Fibroblast of peridontal ligament (primary cell): ENCODE results near the gene ASTL.
"Not testable (repeated sequence)": the region's sequence is repeated elsewhere in the genome, so short reads cannot be mapped to it uniquely, and the experiment has no call there.

Source experiments
- DNase-seq: peaks from one replicate; pipeline ENCODE4 v3.0.0-alpha.2; 2010; ENCODE audit errors: extremely low read depth

The ASTL gene

GRCh38 chr2:96099861-96100798 is 38.2 kb downstream of the ASTL start:
- DNase-seq, result no peak

DNA sequence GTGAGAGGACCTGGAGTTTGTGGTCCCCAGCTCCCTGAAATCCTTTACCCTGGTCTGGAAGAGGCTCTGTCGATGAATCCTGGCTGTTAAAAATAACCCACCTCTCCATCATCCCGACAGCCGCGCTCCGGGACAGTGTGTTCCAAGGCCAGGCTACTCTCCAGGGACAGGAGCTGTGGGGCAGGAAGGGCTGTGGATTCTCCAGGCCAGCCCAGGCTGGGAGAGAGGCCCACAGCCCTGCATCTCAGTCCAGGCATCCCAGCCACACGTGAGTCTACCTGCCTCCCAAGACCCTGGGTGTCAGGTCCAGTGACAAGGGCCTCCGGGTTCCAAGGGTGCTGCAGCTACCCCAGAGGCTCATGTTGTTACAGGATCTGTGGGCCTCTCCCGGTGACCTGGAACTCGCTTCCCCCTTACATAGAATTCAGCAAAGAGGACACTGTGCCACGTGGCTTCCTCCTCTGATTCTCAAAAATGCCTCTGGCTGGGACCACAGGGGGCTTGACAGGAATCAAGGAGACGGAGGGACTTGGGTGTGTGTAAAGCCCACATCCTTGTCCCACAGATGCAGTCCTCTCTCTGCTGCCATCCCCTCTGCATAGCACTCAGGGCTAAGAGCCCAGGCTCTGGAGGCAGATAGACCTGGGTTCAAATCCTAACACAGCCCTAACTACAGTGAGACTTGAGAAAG is 39.3 kb downstream of the ASTL start:
- DNase-seq, result no peak

- DNase-seq, result no peak
These were observed 40.1 kb downstream of the ASTL start for GRCh38 chr2:96097951-96098823.

DNA sequence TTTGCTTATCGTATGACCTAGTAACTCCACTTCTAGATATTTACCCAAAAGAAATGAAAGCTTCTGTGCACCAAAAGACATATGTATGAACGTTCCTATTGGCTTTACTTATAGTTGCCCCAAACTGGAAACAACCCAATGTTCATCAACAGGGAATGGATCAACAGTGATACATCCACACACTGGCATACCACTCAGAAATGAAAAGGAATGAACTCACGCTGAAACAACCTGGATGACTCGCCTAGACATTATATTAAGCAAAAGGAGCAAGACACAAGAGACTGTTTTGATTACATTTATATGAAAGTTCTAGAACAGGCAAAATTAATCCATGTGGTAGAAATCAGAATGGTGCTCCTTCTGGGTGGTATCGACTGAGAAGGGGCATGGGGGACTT is 40.9 kb downstream of the ASTL start:
- no peak for DNase-seq

DNA sequence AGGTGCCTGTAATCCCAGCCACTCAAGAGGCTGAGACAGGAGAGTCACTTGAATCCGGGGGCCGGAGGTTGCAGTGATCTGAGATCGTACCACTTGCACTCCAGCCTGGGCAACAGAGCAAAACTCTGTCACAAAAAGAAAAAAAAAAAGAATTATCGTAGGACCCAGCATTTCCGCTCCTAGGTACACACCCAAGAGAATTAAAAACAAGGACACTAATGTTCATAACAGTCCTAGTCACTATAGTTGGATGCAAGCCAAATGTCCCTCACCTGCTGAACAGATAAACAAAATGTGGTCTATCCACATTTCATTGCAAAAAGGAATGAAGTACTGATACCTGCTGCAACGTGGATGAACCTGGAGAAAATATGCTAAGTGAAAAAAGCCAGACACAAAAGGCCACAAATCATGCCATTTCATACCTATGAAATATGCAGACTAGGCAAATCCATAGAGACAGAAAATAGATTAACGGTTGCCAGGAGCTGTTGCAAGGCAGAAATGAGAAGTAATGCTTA is 43.1 kb downstream of the ASTL start:
- no peak for DNase-seq

DNA sequence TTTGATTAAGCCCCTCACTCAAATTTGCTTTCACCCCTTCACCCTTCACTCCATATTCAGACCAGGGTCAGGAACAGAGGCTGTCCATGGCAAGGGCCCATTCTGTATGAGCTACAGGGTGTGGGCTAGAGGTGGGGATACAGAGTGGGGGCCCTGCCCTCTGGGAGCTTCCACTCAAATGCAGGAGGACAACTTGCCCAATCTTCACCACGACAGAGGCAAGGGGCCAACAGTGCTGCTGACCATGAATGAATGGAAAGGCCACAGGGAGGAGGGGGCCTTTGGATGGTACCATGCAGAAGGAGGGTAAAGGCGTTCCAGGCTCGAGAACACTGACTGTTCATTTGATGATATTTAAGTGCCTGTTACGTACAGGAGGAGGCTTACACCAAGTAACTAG is 44.8 kb downstream of the ASTL start:
- no peak for DNase-seq

DNA sequence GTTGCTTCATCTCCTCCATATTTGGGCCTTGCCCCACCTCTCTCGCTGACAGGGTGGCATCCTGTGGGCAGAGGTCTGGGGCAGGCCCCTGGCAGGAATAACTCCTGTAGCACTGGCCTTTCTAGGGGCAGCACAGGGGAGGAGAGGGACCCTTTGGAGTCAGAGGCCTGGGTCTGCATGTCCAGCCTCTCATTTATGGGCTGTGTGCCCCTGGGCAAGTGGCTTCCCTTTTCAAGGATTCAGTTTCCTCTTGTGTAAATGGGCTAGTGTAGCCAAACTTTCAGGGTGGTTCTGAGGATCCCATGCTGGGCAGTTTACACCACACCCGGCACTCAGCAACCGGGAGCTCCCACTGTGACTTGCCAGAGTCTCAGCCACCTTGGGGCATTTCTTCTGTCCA is 45.4 kb downstream of the ASTL start:
- no peak for DNase-seq

DNA sequence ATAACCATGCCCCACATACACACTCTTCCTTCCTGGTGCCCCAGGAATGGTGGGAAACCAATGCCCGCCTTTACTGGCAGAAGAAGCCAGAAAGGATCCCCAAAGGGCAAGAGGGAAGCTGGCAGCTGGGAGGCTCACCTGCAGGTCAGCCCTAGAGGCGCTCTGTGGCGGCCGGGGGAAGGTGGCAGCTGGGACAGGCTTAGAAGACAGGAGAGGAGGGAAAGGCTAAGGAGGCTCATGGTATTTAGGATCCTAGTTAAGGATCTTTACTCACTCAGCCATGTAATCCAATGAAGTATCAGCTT is 45.8 kb downstream of the ASTL start:
- no peak for DNase-seq

GRCh38 chr2:96091711-96092572 is 46.4 kb downstream of the ASTL start:
- DNase-seq, result no peak

GRCh38 chr2:96091141-96091710 is 47.1 kb downstream of the ASTL start:
- no peak for DNase-seq

DNA sequence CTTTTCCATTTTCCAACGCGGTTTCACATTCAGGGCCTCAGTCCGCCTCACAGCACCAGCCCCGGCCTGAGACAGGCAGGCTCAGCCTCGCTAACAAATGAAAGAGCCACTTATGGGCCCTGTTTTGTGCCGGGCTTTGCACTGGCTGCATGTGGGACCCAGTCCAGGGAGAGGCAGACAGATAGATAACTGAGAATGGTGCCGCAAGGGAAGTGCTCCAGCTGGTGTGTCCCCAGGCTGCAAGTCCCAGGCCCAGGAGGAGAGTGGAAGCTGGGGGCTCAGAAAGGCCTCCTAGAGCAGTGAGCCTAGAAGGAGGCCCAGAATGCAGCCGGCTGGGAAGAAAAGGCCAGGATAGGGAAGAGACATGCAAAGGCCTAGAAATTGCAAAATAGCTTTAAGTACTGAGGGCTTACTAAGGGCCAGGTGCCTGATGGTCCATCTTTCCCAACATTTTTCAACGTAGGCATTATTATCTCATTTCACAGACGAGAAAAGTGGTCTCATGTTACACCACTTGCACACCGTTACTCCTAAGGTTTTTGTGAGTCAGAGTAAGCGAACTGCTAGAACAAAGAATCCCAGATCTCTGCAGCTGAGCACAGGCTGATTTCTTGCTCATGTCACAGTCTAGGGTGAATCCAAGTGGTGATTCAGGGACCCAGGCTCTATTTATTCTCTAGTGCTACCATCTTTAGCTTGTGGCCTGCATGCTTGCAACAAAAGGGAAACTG is 47.9 kb downstream of the ASTL start:
- DNase-seq, result no peak

- no peak for DNase-seq
These were observed 48.7 kb downstream of the ASTL start for GRCh38 chr2:96089356-96090195.

- DNase-seq, result no peak
These were observed 49.7 kb downstream of the ASTL start for GRCh38 chr2:96088340-96089335.

- DNase-seq, result no peak
These were observed 51.2 kb downstream of the ASTL start for GRCh38 chr2:96087130-96087529.

- DNase-seq, result no peak
These were observed 52.6 kb downstream of the ASTL start for GRCh38 chr2:96085541-96086355.

GRCh38 chr2:96084858-96085518 is 53.3 kb downstream of the ASTL start:
- not testable (repeated sequence) for DNase-seq
